Nephron (organoid): ENCODE results near the gene FAM117B.
"Not testable (repeated sequence)": the region's sequence is repeated elsewhere in the genome, so short reads cannot be mapped to it uniquely, and the experiment has no call there.

Experiments
- H3K27ac Mint-ChIP-seq, 3 experiments: 2 replicates each; pipeline ENCODE4 v1.8.0; 2020; ENCODE audit warnings: mixed read lengths in 3 of 3, mild to moderate bottlenecking in 2 of 3, moderate library complexity in 1 of 3
- H3K27me3 Mint-ChIP-seq: 2 replicates; pipeline ENCODE4 v1.8.0; 2021; ENCODE audit warnings: low read depth, mild to moderate bottlenecking, moderate library complexity, mixed read lengths
- H3K36me3 Mint-ChIP-seq: 2 replicates; pipeline ENCODE4 v1.8.0; 2020; ENCODE audit warnings: low read depth, mixed read lengths
- H3K4me1 Mint-ChIP-seq: 2 replicates; pipeline ENCODE4 v1.8.0; 2020; ENCODE audit warnings: mixed read lengths
- H3K4me3 Mint-ChIP-seq, 3 experiments: 2 replicates each; pipeline ENCODE4 v1.8.0; 2020; ENCODE audit warnings: mild to moderate bottlenecking in 3 of 3, mixed read lengths in 3 of 3, moderate library complexity in 2 of 3
- H3K9me3 Mint-ChIP-seq: 2 replicates; pipeline ENCODE4 v1.8.0; 2020; ENCODE audit warnings: mixed read lengths
- CTCF ChIP-seq, 3 experiments: fragments of 200-600 bp; sonication (generic); IDR thresholded peaks; one replicate each; pipeline ENCODE4 v1.5.0; 2021; ENCODE audit warnings: antibody characterized with exemption in 3 of 3; ENCODE audit not compliant: unreplicated experiment in 3 of 3

FAM117B gene

DNA sequence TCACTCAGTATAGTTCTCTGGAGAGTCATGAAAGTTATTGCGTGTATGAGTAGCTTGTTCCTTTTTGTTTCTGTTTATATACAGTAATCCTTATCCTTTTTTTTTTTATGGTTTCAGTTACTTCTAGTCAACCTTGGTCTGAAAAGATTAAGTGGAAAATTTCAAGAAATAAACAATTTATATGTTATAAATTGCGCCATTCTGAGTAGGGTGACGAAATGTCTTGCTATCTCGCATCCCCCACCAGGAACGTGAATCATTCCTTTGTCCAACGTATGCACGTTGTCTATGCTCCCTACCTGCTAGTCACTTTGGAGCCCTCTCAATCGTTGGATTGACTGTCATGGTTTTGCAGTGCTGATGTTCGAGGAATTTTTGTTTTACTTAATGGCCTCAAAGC is 60.4 kb downstream of the FAM117B start:
- H3K27me3 Mint-ChIP-seq = no peaks in the 10 kb centered on the region
- H3K4me1 Mint-ChIP-seq = peaks cover 6% of the 10 kb centered on the region
- TF ChIP-seq CTCF (IDR thresholded peaks at IDR 0.05; ENCODE audit: unreplicated experiment in 3 of 3) = no peak
- peaks cover 41% of the 10 kb centered on the region for H3K36me3 Mint-ChIP-seq
- peaks cover 4% of the 10 kb centered on the region for H3K9me3 Mint-ChIP-seq
- H3K27ac Mint-ChIP-seq = no peak overlapping the region
- H3K4me3 Mint-ChIP-seq = no peak overlapping the region

DNA sequence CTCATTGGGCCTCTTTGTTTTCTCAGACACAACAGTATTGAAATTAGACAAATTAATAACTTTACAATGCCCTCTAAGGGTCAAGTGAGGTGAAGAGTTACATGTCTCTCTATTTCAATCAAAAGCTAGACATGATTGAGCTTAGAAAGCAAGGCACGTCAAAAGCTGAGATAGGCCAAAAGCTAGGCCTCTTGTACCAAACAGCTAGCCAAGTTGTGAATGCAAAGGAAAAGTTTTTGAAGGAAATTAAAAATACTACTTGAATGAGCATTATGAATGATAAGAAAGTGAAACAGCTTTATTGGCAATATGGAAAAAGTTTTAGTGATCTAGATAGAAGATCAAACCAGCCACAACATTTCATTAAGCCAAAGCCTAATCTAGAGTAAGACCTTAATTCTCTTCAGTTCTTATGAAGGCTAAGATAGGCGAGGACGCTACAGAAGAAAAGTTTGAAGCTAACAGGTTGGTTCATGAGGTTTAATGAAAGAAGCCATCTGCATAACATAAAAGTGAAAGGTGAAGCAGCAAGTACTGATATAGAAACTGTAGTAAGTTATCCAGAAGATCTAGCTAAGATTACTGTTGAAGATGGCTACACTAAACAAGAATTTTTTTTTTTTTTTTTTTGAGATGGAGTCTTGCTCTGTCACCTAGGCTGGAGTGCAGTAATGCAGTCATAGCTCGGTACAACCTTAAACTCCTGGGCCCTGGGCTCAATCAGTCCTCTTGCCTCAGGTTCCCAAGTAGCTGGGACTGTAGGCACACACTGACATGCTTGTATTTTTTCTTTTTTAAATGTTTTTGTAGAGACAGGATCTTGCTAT is 65.5 kb downstream of the FAM117B start:
- TF ChIP-seq CTCF (IDR thresholded peaks at IDR 0.05; ENCODE audit: unreplicated experiment in 3 of 3) = no peak
- Mint-ChIP-seq H3K36me3 (peaks cover 58% of the 10 kb centered on the region), H3K9me3 (peaks cover 13% of the 10 kb centered on the region), H3K4me1 (no peaks in the 10 kb centered on the region), H3K27me3 (no peaks in the 10 kb centered on the region), H3K27ac (no peak overlapping the region), H3K4me3 (no peak overlapping the region)

- Mint-ChIP-seq H3K9me3 (peaks cover 13% of the 10 kb centered on the region), H3K4me3 (no peak overlapping the region)
Measured at GRCh38 chr2:202703091-202703490, 68.3 kb downstream of the FAM117B start.

DNA sequence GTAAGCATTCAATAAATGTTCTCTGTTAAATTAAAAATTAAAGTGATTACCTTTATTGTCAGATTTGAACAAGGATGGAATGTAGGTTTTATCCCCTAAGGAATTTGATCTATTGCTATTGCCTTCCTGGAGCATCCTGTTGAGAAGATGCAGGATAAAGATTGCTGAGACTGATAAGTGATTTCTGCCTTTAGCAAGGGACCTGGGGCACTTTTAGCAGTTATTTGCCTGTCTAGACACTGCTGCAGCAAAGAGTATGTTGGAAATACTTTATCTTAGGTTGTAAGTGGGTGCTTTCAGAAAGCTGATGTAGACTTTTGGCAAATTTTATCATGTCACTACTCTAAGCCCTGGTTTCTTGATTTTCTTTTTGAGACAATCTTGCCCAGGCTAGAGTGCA is 69.5 kb downstream of the FAM117B start:
- H3K4me3 Mint-ChIP-seq = no peak overlapping the region
- TF ChIP-seq CTCF (IDR thresholded peaks at IDR 0.05; ENCODE audit: unreplicated experiment in 3 of 3) = no peak
- H3K27me3 Mint-ChIP-seq = no peaks in the 10 kb centered on the region
- peaks cover 45% of the 10 kb centered on the region for H3K36me3 Mint-ChIP-seq
- H3K27ac Mint-ChIP-seq = no peak overlapping the region
- H3K4me1 Mint-ChIP-seq = no peaks in the 10 kb centered on the region
- H3K9me3 Mint-ChIP-seq = peaks cover 17% of the 10 kb centered on the region

More at GRCh38 chr2:202703091-202703490, 68.3 kb downstream of the FAM117B start:
- peaks cover 44% of the 10 kb centered on the region for H3K36me3 Mint-ChIP-seq
- H3K27me3 Mint-ChIP-seq = no peaks in the 10 kb centered on the region
- TF ChIP-seq CTCF (IDR thresholded peaks at IDR 0.05; ENCODE audit: unreplicated experiment in 3 of 3) = no peak
- H3K4me1 Mint-ChIP-seq = no peaks in the 10 kb centered on the region
- no peak overlapping the region for H3K27ac Mint-ChIP-seq

- Mint-ChIP-seq H3K27me3 (no peaks in the 10 kb centered on the region), H3K4me3 (no peak overlapping the region), H3K27ac (no peak overlapping the region), H3K9me3 (peaks cover 14% of the 10 kb centered on the region), H3K36me3 (peaks cover 43% of the 10 kb centered on the region), H3K4me1 (no peaks in the 10 kb centered on the region)
- TF ChIP-seq CTCF (IDR thresholded peaks at IDR 0.05; ENCODE audit: unreplicated experiment in 3 of 3) = no peak
Measured at GRCh38 chr2:202705446-202706020, 70.8 kb downstream of the FAM117B start.

- Mint-ChIP-seq H3K9me3 (peaks cover 54% of the 10 kb centered on the region), H3K36me3 (peaks cover 66% of the 10 kb centered on the region)
- not testable (repeated sequence) for H3K27me3 Mint-ChIP-seq, H3K27ac Mint-ChIP-seq, H3K4me3 Mint-ChIP-seq, H3K4me1 Mint-ChIP-seq
Measured at GRCh38 chr2:202714971-202715935, 80.5 kb downstream of the FAM117B start.
